Measurements from ENCODE around the gene CARF.

Gene CARF

GRCh38 chr2:203019142-203019541 lies 107.1 kb downstream of the CARF start:
- no peak for DNase-seq (ENCODE audit: low spot score)

GRCh38 chr2:203021991-203022390 lies 109.9 kb downstream of the CARF start:
- no peak for DNase-seq (ENCODE audit: low spot score)

- no peak for DNase-seq (ENCODE audit: low spot score)
Observed at GRCh38 chr2:203022751-203023150, 110.7 kb downstream of the CARF start.

GRCh38 chr2:203025592-203025991 lies 113.5 kb downstream of the CARF start:
- DNase-seq (ENCODE audit: low spot score), result no peak

- no peak for DNase-seq (ENCODE audit: low spot score)
Observed at GRCh38 chr2:203030545-203030944, 118.5 kb downstream of the CARF start.

GRCh38 chr2:203030991-203031390 lies 118.9 kb downstream of the CARF start:
- no peak for DNase-seq (ENCODE audit: low spot score)

- DNase-seq (ENCODE audit: low spot score), result no peak
Observed at GRCh38 chr2:203033395-203033794, 121.3 kb downstream of the CARF start.

GRCh38 chr2:203035879-203036470 lies 123.9 kb downstream of the CARF start:
- no peak for DNase-seq (ENCODE audit: low spot score)

All from SW480 (cell line).